ENCODE data around the gene THSD4.

DNA sequence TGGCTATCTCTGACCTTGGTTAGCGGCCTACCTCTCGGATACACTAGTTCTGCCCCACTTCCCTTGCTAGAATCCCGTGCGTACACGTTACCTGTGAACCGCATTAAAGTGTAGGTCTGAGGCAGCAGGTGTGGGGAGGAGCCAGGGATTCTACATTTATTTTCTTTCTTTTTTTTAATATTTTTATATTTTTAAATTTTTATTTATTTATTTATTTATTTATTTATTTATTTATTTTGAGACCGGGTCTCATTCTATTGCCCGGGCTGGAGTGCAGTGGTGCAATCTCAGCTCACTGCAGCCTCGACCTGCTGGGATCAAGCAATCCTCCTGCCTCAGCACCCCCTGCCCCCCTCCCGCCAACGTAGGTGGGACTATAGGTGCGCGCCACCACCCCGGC is 634.2 kb downstream of the THSD4 start:
- no peak for TF ChIP-seq CTCF (IDR thresholded peaks at IDR 0.05; ENCODE audit: poor library complexity, severe bottlenecking)
- TF ChIP-seq POLR2AphosphoS5 (IDR thresholded peaks at IDR 0.05) = no peak
- no peak for TF ChIP-seq RAD21 (conservative IDR thresholded peaks at IDR 0.05)
- TF ChIP-seq EZH2 (IDR thresholded peaks at IDR 0.05; ENCODE audit: borderline replicate concordance, insufficient read depth, low read length, poor library complexity, severe bottlenecking) = no peak
- no peak for TF ChIP-seq TAF1 (IDR thresholded peaks at IDR 0.05; ENCODE audit: low read depth)
- TF ChIP-seq REST (IDR thresholded peaks at IDR 0.05; ENCODE audit: borderline replicate concordance) = no peak

Measured in neural cell (in vitro differentiated cells).